SU-DHL-6 (cell line): ENCODE data around the gene CYSRT1.

Experiments used
- H2AFZ ChIP-seq: fragments of 200-600 bp; sonication (generic); 2 replicates; pipeline ENCODE4 v1.6.1; 2014; ENCODE audit warnings: low read depth, mild to moderate bottlenecking, moderate library complexity, mixed read lengths, antibody characterized with exemption, low read length; ENCODE audit not compliant: severe bottlenecking
- H3F3A ChIP-seq: fragments of 200-600 bp; shearing (Covaris generic); 2 replicates; pipeline ENCODE4 v1.6.0; 2016; ENCODE audit warnings: antibody characterized with exemption, mild to moderate bottlenecking; ENCODE audit not compliant: insufficient read depth
- H3K27ac ChIP-seq: fragments of 200-600 bp; sonication (generic); 2 replicates; pipeline ENCODE4 v1.5.1; 2016; ENCODE audit warnings: low read depth, mild to moderate bottlenecking, low read length, moderate library complexity, mixed read lengths
- H3K27me3 ChIP-seq: fragments of 200-600 bp; sonication (generic), shearing (Covaris generic); 2 replicates; pipeline ENCODE4 v1.6.0; 2014; ENCODE audit warnings: mild to moderate bottlenecking, low read length
- H3K36me3 ChIP-seq: fragments of 200-600 bp; sonication (generic); 2 replicates; pipeline ENCODE4 v1.6.1; 2014; ENCODE audit warnings: mild to moderate bottlenecking, low read length, mixed read lengths
- H3K4me2 ChIP-seq: fragments of 300-600, 200-600 bp; shearing (Covaris generic), sonication (generic); 2 replicates; pipeline ENCODE4 v1.6.0; 2014; ENCODE audit warnings: low read length, low read depth, mild to moderate bottlenecking; ENCODE audit not compliant: poor library complexity, severe bottlenecking
- H3K4me3 ChIP-seq: fragments of 200-600 bp; sonication (generic); 2 replicates; pipeline ENCODE4 v1.5.1; 2014; ENCODE audit warnings: antibody characterized with exemption, low read length, mild to moderate bottlenecking, mixed read lengths; ENCODE audit not compliant: insufficient read depth, poor library complexity, severe bottlenecking
- H3K79me2 ChIP-seq: fragments of 200-600 bp; sonication (generic); 2 replicates; pipeline ENCODE4 v1.6.1; 2014; ENCODE audit warnings: mild to moderate bottlenecking, low read length, moderate library complexity; ENCODE audit not compliant: insufficient read depth
- H3K9ac ChIP-seq: fragments of 200-600 bp; sonication (generic); 2 replicates; pipeline ENCODE4 v1.7.0; 2014; ENCODE audit warnings: mild to moderate bottlenecking, low read length
- H3K9me2 ChIP-seq: fragments of 200-600 bp; sonication (generic); replicated peaks from 2 replicates; pipeline ENCODE4 v1.6.1; 2014; ENCODE audit warnings: low read length; ENCODE audit not compliant: insufficient read depth
- H3K9me3 ChIP-seq: fragments of 200-600 bp; sonication (generic); 2 replicates; pipeline ENCODE4 v1.6.1; 2014; ENCODE audit warnings: low read length, mixed read lengths; ENCODE audit not compliant: insufficient read depth
- H4K20me1 ChIP-seq: fragments of 200-600 bp; sonication (generic); 2 replicates; pipeline ENCODE4 v1.6.1; 2014; ENCODE audit warnings: low read depth, mild to moderate bottlenecking, antibody characterized with exemption, low read length, moderate library complexity, mixed read lengths
- CTCF ChIP-seq: fragments of 200-600 bp; sonication (generic); IDR thresholded peaks from one replicate; pipeline ENCODE4 v1.5.1; 2017; ENCODE audit warnings: antibody characterized with exemption, mild to moderate bottlenecking, low read length, moderate library complexity; ENCODE audit not compliant: insufficient read depth, poor library complexity, severe bottlenecking
- EZH2phosphoT487 ChIP-seq: fragments of 200-600 bp; sonication (generic), shearing (Covaris generic); conservative IDR thresholded peaks from 2 replicates; pipeline ENCODE4 v1.6.1; 2018; ENCODE audit warnings: mild to moderate bottlenecking, antibody characterized with exemption, low read length, moderate library complexity, mixed read lengths

Gene CYSRT1

GRCh38 chr9:137230705-137231371 lies 5.9 kb downstream of the CYSRT1 start, which contains the start of gene SLC34A3:
Gene SLC34A3 (plus strand): TSS chr9:137230901. CDS start chr9:137231703, 802 bp downstream.
- H3K27ac ChIP-seq = no peak within 1 kb of the TSS
- H3K36me3 ChIP-seq = no peaks in the 10 kb centered on the region

GRCh38 chr9:137231372-137232039 lies 6.5 kb downstream of the CYSRT1 start:
- no peak overlapping the region for H3K27ac ChIP-seq
- no peaks in the 10 kb centered on the region for H3F3A ChIP-seq

More at GRCh38 chr9:137230705-137231371, 5.9 kb downstream of the CYSRT1 start, which contains the start of gene SLC34A3:
- TF ChIP-seq EZH2phosphoT487 (no peak), CTCF (no peak)
- H4K20me1 ChIP-seq = no peaks in the 10 kb centered on the region
- H3K4me3 ChIP-seq = no peak within 1 kb of the TSS
- H2AFZ ChIP-seq = no peak within 1 kb of the TSS
- no peaks in the 10 kb centered on the region for H3F3A ChIP-seq
- H3K4me2 ChIP-seq = no peak within 1 kb of the TSS
- no peaks in the 10 kb centered on the region for H3K9me2 ChIP-seq
- H3K79me2 ChIP-seq = no peaks in the 10 kb centered on the region
- no peak within 1 kb of the TSS for H3K9ac ChIP-seq
- H3K27me3 ChIP-seq = no peaks in the 10 kb centered on the region
- no peaks in the 10 kb centered on the region for H3K9me3 ChIP-seq

DNA sequence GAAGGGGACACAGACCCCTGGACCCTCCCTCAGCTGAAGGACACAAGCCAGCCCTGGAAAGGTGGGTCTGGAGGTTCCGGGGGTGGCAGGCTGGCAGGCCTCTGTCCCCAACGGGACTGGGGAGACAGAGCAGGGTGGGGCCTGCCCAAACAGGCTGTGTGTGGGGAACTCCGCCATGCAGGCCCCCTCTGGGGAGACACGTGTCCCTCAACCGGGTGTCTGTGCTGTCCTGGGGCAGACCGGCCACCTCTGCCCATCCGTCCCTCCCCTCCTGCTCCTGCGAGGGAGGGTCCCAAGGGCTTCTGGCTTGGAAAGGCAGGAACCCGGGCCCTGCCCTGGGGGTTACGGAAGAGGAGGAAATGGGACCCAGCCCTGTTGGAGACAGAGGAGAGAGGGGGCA lies 7.1 kb downstream of the CYSRT1 start:
- no peaks in the 10 kb centered on the region for H4K20me1 ChIP-seq
- H3K27ac ChIP-seq = no peak overlapping the region
- no peak for TF ChIP-seq CTCF
- TF ChIP-seq EZH2phosphoT487 = no peak
- H3K27me3 ChIP-seq = no peaks in the 10 kb centered on the region
- H3K4me2 ChIP-seq = no peak overlapping the region
- H3K36me3 ChIP-seq = no peaks in the 10 kb centered on the region
- H3K9me2 ChIP-seq = no peaks in the 10 kb centered on the region
- H3K9me3 ChIP-seq = no peaks in the 10 kb centered on the region
- H2AFZ ChIP-seq = no peak overlapping the region
- H3F3A ChIP-seq = no peaks in the 10 kb centered on the region
- H3K79me2 ChIP-seq = no peaks in the 10 kb centered on the region
- no peak overlapping the region for H3K4me3 ChIP-seq
- H3K9ac ChIP-seq = no peak overlapping the region

More at GRCh38 chr9:137231372-137232039, 6.5 kb downstream of the CYSRT1 start:
- H3K9ac ChIP-seq = no peak overlapping the region
- H3K4me3 ChIP-seq = no peak overlapping the region
- H3K4me2 ChIP-seq = no peak overlapping the region
- no peaks in the 10 kb centered on the region for H3K36me3 ChIP-seq
- H3K27me3 ChIP-seq = no peaks in the 10 kb centered on the region
- H3K9me2 ChIP-seq = no peaks in the 10 kb centered on the region
- H4K20me1 ChIP-seq = no peaks in the 10 kb centered on the region
- H3K79me2 ChIP-seq = no peaks in the 10 kb centered on the region
- no peak for TF ChIP-seq EZH2phosphoT487
- TF ChIP-seq CTCF = no peak
- no peaks in the 10 kb centered on the region for H3K9me3 ChIP-seq
- H2AFZ ChIP-seq = no peak overlapping the region
